ENCODE results near the gene EID2B.

- TF ChIP-seq CTCF (IDR thresholded peaks at IDR 0.05) (no peak), POLR2A (IDR thresholded peaks at IDR 0.05) (no peak)
These were observed 9.6 kb upstream of the EID2B start for GRCh38 chr19:39542206-39542605.
